HG03097 (cell line): Measurements from ENCODE around the gene SDCCAG8.

Experiments used
- ATAC-seq: cut with Tn5 transposase; IDR thresholded peaks from one replicate; pipeline ENCODE4 v1.9.1; 2021; ENCODE audit not compliant: unreplicated experiment, low FRiP score

The SDCCAG8 gene

DNA sequence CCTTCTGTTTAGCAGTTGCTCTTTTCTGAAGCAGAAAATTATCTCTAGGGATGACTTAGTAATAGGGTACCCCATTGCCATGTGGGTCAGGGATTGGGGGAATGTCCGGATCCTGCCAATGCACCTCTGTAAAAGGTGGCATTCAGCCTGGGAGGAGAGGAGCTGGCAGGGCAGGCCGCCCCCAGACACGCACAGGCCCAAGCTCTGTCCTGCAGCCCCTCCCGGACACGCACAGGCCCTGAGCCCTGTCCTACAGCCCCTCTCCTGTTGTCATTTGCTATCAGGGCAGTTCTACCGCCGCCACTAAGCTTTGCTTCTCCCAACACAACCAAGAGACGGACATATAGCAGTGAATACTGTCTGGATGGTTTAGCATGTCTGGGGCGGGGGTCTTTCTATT, 219.1 kb downstream of the SDCCAG8 start:
- no peak for ATAC-seq

DNA sequence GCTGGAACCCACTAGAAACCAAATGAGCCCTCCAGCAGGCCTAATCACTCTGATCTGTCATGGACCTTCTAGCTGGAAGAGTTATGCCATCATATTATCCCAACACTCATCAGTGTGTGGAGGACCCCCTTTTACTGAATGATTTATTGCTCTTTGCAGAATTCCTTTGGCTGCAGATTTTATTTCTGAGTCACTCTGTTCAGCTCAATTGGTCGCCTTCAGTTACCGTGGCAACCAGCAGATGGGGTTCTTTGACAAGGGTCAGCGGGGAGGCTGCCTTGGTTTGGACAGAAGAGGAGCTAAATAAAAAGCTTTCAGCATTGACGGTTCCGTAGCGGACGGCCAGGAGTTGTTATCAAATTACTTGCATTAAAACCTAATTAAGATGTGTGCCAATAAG, 220.1 kb downstream of the SDCCAG8 start:
- ATAC-seq: no peak

DNA sequence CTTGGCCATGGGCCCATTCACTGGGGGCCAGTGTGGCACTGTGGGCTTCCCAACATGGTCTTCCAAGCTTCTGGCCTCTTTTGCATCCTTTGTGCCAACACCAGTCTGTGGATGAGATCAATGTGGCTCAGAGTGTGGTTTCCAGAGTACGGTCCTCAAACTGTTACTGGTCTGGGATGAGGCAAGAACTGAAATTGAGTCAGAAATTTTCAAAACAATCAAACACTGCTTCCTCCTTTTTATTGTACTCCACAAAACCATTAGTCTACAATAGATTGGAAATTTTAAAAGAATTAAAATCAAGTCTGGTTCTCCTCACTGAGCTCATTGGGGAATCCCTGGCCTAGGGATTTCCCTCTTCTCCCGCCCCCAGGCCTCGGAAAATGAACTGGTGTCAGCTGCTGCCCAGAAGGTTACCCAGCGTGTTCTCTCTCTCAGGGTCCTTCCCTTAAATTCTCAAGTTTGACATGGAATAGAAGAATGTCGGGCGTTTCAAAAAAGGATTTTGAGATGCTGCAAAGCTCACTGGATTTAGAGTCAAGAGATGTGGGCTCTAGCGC, 222.0 kb downstream of the SDCCAG8 start:
- no peak for ATAC-seq

DNA sequence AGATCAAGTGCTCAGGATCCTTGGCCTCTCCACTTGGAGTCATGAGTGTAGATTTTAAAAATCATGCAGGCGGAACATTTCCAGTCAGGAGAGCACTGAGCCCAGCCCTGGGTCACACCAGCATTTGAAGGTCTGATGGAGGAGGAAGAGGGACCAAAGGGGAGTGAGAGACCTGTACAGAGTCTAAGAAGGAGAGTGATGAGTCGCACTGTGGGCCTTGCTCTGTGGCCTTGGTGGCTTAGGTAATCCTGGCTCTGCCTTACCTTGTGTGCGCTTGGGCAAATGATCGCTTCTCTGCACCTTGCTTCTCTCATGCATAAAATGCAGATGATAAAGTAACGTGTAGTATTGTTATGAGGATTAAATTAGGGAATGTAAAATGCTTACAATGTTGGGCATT, 225.3 kb downstream of the SDCCAG8 start:
- no peak for ATAC-seq

DNA sequence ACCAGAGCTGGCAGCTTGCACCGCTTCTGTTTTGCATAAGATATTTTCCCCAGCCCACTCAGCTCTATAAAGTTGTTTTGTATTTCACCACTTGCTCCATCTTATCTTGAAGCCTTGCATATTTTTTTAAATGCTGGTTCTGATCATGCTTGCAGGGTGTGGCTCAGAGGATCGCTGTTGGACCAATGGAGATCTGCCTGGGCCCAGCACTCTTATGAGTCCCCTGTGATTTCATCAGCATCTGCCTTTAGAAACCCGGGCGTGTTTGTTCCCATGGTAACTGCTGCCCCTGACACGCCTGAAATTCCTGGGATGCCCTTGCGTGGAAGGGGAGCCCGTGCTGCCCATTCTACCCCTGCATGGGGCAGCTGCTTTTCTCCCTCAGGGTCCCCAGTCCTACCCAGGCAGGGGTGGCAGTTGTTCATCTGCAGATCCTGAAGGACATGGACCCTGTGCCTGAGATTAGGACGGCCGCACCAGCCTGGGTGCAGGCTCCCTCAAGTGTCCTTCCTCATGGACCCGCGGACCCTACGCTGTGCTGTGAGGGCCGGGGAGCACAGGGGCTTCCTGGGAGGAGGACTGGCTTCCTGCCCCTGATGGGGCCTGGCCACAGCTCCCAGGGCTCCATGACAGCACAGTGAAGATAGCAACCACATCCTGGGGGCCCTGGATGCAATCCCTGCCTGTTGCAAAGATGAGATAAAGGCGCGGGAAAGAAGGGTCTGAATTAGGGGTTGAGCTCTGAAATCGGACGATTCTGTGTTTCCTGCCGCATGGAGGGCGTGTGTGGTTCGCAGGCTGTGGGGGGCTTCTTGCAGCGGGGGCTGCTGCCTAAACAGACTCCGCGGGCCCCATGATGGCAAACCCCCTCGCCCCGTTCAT, 226.5 kb downstream of the SDCCAG8 start:
- ATAC-seq: no peak

DNA sequence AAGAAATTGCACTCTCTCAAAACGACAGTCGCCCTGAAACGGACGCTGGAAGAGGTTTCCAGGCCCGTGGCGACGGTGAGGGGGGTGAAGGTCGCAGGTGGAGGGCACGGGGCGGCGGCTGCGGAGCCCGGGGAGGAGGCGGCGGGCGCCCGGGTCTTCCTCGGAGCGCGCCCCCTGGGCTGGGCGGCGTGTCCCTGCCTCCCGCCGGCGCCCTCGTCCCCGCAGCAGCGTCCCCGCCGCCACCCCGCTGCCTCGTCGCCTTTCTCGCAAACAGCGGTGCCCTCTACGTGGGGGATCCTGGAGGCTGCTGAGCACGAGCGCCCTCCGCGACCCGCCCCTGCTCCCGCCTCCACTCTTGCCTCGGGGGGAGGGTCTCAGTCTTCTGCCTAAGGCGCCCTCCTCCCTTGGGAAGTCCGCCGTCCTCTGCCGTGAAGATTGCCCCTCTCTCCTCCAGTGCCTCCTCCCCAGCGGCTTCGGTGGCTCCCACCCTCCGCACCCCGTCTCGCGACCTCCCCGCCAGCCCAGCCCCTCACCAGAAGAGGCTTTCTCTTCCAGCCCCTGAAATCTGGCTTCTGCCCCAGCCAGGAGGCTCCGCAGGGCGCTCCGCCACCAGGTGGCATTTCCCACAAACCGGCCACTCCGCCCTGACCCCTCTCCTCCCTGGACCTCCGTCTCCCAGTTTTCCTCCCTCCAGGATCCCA, 227.4 kb downstream of the SDCCAG8 start:
- ATAC-seq: no peak

DNA sequence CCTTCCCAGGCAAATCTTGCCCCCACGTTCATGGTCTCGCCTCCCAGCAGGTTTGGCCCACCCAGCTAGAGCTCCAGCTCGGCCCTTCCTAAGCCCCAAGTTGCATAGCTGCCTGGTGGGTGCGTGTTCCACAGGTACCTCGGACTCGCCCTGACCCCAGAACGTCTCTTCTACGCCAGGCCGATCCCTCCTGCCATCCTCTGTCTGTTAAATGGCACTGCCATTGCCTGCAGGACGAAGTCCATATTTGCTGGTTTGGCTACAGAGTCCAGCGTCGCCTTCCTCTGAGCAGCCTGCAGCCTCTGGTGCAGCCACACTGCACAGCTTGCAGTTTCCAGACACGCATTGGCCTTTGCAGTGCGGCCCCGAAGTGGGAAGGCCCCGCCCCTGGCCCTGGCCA, 228.1 kb downstream of the SDCCAG8 start:
- ATAC-seq: no peak

DNA sequence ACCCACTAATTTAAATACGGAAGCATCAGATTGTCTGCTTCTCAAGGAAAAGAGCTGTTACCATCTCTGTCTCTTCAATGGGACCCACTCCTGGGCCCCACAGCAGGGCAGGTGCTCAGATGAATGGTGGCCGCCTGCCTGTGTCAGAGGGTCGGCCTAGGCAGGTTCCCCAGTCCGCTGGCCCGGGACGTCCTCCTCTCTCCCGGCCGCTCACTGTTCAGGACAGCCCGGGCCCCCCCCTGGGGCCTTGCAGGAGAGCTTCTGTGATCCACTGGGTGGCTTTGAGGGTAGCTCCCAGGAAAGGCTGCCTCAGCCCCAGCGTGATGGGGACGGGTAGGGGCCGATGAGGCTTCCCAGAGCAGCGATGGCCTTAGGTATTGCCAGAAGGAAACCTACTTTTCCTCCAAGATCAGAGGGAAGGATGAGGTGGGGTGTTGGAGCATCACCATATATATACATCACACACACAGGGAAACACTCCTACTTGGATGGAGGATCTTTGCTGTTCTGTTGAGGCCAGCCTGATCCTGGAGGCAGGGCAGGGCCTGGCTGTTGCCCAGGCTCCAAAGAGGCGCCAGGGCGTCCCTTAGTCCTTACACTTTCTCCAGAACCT, 231.3 kb downstream of the SDCCAG8 start:
- no peak for ATAC-seq

DNA sequence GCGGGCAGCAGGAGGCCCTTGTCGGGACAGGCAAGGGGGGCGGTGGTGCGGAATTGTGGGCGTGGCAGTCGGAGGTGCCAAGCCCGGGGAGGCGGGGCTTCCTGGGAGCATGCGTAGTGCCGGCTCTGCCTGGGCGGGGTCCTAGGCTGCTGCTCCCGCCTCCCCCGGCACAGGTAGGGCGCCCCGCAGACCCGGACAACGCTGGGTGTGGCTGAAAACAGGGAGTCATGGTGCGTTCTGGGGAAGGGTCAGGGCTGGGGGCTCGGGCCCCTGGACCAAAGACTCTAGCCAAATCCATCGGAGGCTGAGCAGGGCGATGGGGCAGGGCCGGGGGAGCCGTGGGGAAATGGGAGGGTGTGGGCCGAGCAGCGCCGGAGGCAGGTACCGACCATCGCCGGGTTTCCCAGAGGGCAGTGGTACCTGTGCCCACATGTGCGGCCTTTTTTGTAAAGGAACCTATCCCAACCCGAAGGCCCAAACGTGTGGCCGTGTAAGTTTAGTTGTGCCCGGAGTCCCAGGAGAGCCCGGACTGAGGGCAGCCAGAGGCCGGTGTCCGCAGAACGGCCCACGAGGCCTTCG, 231.9 kb downstream of the SDCCAG8 start:
- no peak for ATAC-seq

DNA sequence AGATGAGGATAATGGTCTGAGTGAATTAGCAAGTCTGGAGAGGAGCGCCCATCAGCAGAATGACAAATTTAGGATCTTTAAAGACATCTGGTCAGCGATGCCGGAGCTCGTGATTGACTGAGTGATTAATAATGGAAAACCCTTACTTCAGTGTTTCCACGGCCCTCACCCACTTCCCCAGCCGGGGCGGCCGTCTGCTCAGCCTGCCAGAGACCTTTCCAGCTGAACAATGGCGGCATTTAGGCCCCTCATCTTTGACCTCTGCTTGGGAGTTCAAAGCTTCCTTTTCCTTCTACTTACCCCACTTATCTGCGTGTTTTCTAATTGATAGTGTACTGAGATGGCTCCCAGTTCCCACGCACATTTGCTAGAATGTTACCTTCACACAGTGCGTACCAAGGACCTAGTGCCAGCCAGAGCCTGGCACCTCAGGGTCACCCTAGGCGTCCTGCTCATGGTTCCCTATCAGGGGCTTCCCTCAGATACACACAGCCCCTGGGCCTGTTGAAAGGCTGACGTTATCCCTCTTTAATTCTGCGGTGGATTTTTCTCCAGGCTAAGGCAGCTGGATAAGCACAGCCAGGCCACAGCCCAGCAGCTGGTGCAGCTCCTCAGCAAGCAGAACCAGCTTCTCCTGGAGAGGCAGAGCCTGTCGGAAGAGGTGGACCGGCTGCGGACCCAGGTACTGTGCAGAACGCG, 232.8 kb downstream of the SDCCAG8 start:
- no peak for ATAC-seq

DNA sequence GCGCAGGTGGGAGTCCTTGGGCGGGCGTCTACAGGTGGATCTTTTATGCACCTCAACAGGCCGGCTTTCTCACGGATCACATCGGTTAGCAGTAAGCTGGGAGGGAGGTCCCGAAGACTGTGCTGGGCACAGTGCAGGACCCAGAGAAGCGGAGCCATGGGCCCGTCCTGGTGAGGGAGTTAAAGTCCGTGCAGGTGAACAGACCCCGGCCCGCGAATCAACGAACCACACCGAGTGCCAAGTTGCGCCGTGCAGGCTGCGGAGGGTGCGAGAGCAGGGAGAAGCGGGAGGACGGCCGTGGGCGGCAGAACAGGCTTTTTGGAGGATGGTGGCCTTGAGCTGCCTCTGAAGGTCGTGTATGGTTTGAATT, 233.3 kb downstream of the SDCCAG8 start:
- no peak for ATAC-seq

DNA sequence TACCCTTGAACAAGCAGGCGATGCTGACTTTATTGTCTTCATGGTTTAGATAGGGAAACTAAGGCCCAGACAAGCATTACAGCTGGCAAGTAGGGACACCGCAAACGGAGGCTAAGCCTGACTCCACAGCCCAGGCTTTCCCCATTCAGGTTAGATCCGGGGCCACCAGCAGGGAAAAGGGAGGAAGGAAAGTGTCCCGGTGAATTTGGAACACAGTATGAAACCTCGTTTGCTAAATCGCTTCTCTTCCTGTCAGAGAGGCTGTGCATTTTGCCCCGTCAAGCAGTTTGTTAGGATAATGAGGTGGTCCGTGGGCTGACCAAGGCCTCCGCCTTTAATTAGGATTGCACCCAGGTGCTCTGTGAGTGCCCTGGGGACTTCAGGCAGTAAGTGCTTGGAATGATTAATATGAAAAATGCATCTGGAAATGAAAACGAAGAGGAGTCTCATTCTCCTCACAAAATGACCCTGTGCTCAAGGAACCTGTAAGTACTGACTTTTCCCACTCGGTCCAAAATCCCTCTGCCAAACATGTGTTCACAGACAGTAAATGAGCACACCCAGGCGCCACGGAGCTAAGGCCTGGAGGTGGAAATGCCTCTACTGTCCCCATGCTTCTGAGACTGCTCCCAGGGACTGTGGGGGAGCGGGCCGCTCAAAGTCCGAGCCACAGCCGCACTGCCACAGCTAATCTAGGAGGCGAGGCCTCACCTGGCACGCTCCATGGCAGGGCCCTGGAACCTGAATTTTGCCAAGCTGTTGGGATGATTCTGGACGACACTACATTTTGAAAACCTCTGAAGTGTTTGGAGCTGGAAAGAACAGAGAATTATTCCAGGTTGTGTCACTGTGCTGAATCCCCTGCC, 234.1 kb downstream of the SDCCAG8 start:
- no peak for ATAC-seq

DNA sequence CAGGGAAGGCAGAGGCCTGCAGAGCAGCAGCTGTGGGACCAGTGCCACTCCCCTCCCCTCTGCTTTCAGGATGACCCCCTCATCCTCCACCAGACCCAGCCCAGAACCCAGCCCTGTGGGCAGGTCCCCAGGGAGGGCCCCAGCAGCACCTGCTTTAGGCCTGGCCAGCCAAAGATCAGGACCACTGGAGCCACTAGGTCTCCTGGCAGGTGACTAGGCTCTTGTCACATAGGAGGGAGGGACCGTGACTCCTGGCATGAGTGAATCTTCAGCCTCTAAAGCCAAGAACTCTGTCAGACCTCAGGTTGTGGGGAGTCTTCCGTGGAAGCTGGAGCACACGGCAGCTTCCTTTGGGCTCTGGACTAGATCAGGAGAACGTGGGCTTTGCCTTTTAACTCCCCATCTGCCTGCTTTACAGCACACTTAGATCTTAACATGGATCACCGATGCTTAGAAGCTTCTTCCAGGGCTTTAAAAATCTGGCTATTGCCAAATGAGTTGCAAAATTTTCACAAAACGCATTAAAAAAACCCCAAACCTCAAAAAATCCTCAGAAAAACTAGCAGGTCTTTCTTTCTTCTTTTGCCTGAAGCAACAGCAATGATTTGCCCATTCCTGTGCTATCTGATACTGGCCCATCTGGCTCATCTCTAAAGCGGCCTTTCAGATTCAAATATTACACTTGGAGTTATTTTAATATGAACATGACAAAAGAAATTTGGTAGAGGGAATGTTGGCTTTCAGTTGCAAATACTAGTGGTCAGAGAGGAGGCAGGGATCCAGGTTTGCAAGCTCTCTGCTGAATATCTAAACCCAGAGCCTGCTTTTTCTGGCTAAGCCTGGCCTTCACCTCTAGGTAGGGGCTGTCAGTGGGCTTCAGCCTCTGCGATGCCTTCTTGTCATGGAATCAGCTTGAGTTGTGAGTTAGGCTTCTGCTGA, 235.2 kb downstream of the SDCCAG8 start:
- no peak for ATAC-seq

DNA sequence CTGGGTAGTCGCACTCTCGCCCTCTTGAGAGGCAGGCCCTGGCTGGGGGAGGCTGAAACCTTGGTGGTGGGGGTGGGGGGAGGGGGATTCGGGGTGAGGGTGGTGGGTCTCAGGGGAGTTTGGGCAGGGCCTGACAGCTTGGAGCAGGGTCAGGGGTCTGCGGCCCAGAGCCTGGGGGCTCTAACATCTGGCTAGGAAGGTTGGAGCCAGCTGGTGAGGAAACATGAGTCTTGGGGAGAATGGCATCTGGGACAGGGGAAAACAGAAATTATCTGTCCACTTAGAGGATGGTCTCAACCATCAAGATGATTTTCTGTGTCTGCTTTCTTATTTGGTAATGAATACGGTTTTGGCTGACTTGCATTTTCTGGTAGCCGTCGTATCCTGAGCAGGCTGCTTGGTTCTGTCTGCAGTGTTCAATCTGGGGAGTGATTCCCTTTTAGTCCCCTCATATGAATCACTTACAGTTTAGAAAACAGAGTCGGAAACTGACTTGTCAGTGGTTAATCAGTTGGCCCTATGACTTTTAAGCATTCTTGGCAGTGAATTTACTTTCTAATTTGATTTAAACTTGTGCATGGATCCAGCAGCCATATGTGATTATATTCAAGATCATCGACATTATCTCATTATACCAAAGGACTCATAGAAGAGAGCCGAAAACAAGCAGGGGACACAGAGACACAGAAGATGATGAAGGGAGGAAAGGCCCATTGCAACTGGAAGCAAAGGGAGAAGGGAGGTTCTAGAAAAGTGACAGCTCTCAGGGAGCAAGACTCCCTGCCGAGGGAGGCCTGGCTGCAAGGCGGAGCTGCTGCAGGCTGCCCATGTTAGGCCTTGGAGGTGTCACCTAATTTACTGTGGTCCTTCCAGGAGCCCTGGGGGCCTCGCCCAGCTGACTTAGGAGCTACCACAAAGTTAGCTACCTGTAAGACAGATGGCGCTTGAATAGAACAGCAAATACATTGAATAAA, 237.6 kb downstream of the SDCCAG8 start:
- ATAC-seq: no peak

DNA sequence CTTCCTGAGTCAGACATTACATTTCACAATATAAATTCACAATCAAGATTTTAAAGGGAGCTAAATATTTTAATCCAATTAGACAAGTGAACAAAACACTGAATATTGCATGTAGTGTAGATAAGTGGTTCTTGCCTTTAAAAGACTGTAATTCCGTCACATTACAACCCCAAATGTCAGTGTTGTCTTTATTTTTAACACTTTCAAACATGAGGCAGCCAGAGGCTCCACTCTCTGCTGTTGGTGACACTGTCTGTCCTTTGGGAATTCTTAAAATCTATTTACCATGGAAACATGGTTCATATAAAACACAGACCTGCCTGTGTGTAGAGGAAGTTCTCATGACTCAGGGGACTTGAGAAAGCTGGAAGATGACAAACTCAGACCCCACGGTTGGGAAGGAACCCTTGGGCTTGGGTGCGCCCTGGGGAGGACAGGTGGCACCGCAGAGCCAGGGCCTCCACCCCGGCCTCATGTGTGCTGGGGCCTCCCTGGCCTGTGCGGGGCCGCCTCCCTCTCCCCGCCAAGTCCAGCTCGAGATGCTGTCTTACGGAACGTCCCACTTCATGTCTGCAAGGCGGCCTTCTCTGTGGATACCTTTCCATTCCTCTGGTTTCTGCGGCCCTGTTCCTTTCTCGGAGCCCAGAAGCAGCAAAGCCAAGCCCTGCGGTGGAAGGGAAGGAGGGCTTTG, 239.0 kb downstream of the SDCCAG8 start:
- no peak for ATAC-seq

DNA sequence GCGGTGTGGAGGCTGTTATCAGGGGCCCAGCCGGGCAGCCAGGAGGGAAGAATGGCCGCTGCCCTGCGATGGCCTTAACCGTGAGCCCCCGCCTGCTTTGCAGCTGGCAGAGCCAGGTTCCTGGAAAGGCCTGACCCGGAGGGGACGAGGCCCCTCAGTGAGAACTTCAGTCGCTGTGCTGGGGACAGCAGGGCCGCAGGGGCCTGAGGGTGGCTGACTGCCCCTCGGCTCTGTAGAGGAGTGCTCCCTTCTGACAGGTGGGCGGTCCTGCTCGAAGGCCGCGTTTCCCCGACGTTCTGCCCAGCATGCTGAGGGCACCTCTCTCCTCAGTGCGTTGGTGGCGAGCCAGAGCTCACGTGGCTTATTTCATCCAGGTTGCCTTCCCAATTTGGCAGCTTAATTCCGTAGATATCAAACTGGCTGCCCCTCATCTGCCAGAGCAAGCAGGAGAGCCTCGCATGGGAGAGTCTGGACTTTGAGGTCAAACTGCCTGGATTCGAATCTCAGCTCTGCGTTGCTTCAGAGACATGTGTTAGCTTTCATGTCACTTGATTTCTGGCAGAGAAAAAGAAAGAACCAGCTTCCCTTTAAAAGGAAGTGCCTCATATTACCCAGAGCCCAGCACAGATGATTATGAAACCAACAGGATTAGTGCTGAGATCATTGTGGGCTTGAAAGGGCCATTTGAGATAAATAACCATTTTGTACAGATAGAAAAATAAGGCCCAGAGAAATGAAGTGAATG, 239.8 kb downstream of the SDCCAG8 start:
- no peak for ATAC-seq
